ENCODE results near the gene SMIM45.

Gene SMIM45

GRCh38 chr22:41966607-41967240, 14.8 kb downstream of the SMIM45 start (continued):
- no peak for TF ChIP-seq CUX1 (IDR thresholded peaks at IDR 0.05; ENCODE audit: insufficient replicate concordance, low read depth, low read length)
- peak; percentile 76 for TF ChIP-seq RAD21 (IDR thresholded peaks at IDR 0.05; ENCODE audit: insufficient read depth, low read depth, low read length)
- TF ChIP-seq PRDM15 (CRISPR knock-in tag; IDR thresholded peaks at IDR 0.05), result no peak
- no peak for TF ChIP-seq CHD4 (IDR thresholded peaks at IDR 0.05)
- no peak for TF ChIP-seq MAX (IDR thresholded peaks at IDR 0.05; ENCODE audit: low read depth, low read length)
- no peak for TF ChIP-seq SUPT20H (IDR thresholded peaks at IDR 0.05; ENCODE audit: borderline replicate concordance, control insufficient read depth, low read depth, low read length)
- TF ChIP-seq EP300 (IDR thresholded peaks at IDR 0.05; ENCODE audit: borderline replicate concordance in 1 of 2, control insufficient read depth in 1 of 2, low read depth in 2 of 2, low read length in 2 of 2), result no peak
- no peak for TF ChIP-seq NFIC (IDR thresholded peaks at IDR 0.05; ENCODE audit: low read depth, low read length)
- TF ChIP-seq REST (IDR thresholded peaks at IDR 0.05; ENCODE audit: low read depth, low read length), result no peak
- TF ChIP-seq CEBPB (IDR thresholded peaks at IDR 0.05; ENCODE audit: borderline replicate concordance in 1 of 2, low read depth in 2 of 2, low read length in 2 of 2), result no peak
- no peak for TF ChIP-seq SREBF2 (IDR thresholded peaks at IDR 0.05; ENCODE audit: low read length)
- no peak for TF ChIP-seq ZSCAN29 (IDR thresholded peaks at IDR 0.05)
- TF ChIP-seq MYB (IDR thresholded peaks at IDR 0.05; ENCODE audit: borderline replicate concordance, low read depth, low read length), result no peak
- TF ChIP-seq MTA3 (IDR thresholded peaks at IDR 0.05; ENCODE audit: borderline replicate concordance, low read length), result no peak
- TF ChIP-seq CHD1 (IDR thresholded peaks at IDR 0.05; ENCODE audit: low read depth, low read length), result no peak
- TF ChIP-seq TARDBP (IDR thresholded peaks at IDR 0.05; ENCODE audit: borderline replicate concordance), result no peak
- TF ChIP-seq IRF4 (IDR thresholded peaks at IDR 0.05; ENCODE audit: low read depth, low read length), result 0 out of 2 replicates have a peak, but pooled peaks have one; percentile 19
